Measurements from ENCODE around the gene TCF23. TPM values are rescaled to one million over a fixed set of nuclear protein-coding genes. Genes with fewer than 3 reads are reported as not detected.
"Not testable (repeated sequence)": the region's sequence is repeated elsewhere in the genome, so short reads cannot be mapped to it uniquely, and the experiment has no call there.

Gene TCF23
- total RNA-seq, 1 donor from 2014 or later, result not detected

- DNase-seq (ENCODE audit: extremely low read depth, low read depth, low spot score), result no peak
These were observed 3.4 kb downstream of the TCF23 start for GRCh38 chr2:27152102-27152795.

- DNase-seq (ENCODE audit: extremely low read depth, low read depth, low spot score), result no peak
These were observed 4.1 kb downstream of the TCF23 start for GRCh38 chr2:27152796-27153464.

- DNase-seq (ENCODE audit: extremely low read depth, low read depth, low spot score), result no peak
These were observed 5.7 kb downstream of the TCF23 start for GRCh38 chr2:27154488-27154887.

- no peak for DNase-seq (ENCODE audit: extremely low read depth, low read depth, low spot score)
These were observed 6.3 kb downstream of the TCF23 start for GRCh38 chr2:27155069-27155520.

- DNase-seq (ENCODE audit: extremely low read depth, low read depth, low spot score), result no peak
These were observed 9.7 kb downstream of the TCF23 start for GRCh38 chr2:27158468-27158867.

GRCh38 chr2:27159271-27159670 lies 10.5 kb downstream of the TCF23 start:
- DNase-seq (ENCODE audit: extremely low read depth, low read depth, low spot score), result no peak

- no peak for DNase-seq (ENCODE audit: extremely low read depth, low read depth, low spot score)
These were observed 11.4 kb downstream of the TCF23 start for GRCh38 chr2:27160191-27160590.

GRCh38 chr2:27162151-27163121 lies 13.6 kb downstream of the TCF23 start:
- no peak for DNase-seq (ENCODE audit: extremely low read depth, low read depth, low spot score)

GRCh38 chr2:27164960-27165763 lies 16.4 kb downstream of the TCF23 start:
- no peak for DNase-seq (ENCODE audit: extremely low read depth, low read depth, low spot score)

- DNase-seq (ENCODE audit: extremely low read depth, low read depth, low spot score), result no peak
These were observed 22.0 kb downstream of the TCF23 start for GRCh38 chr2:27170581-27171337.

- DNase-seq (ENCODE audit: extremely low read depth, low read depth, low spot score), result no peak
These were observed 22.6 kb downstream of the TCF23 start for GRCh38 chr2:27171351-27171848.

GRCh38 chr2:27174638-27175037 lies 25.8 kb downstream of the TCF23 start:
- no peak for DNase-seq (ENCODE audit: extremely low read depth, low read depth, low spot score)

GRCh38 chr2:27175330-27175729 lies 26.5 kb downstream of the TCF23 start:
- DNase-seq (ENCODE audit: extremely low read depth, low read depth, low spot score), result no peak

- not testable (repeated sequence) for DNase-seq (ENCODE audit: extremely low read depth, low read depth, low spot score)
These were observed 27.0 kb downstream of the TCF23 start for GRCh38 chr2:27175781-27176180.

GRCh38 chr2:27177441-27178351 lies 28.9 kb downstream of the TCF23 start:
- no peak for DNase-seq (ENCODE audit: extremely low read depth, low read depth, low spot score)

GRCh38 chr2:27178469-27178868 lies 29.7 kb downstream of the TCF23 start:
- DNase-seq (ENCODE audit: extremely low read depth, low read depth, low spot score), result no peak

- DNase-seq (ENCODE audit: extremely low read depth, low read depth, low spot score), result no peak
These were observed 30.7 kb downstream of the TCF23 start for GRCh38 chr2:27179344-27180000.

GRCh38 chr2:27182346-27182745 lies 33.5 kb downstream of the TCF23 start:
- no peak for DNase-seq (ENCODE audit: extremely low read depth, low read depth, low spot score)

Measured in glomerular endothelial cell (primary cell).